Measurements from ENCODE around the gene LRRC23.
A peak's percentile ranks its signal among the peaks of the same experiment; 100 is the strongest.
"Not testable (repeated sequence)": the region's sequence is repeated elsewhere in the genome, so short reads cannot be mapped to it uniquely, and the experiment has no call there.

The LRRC23 gene

DNA sequence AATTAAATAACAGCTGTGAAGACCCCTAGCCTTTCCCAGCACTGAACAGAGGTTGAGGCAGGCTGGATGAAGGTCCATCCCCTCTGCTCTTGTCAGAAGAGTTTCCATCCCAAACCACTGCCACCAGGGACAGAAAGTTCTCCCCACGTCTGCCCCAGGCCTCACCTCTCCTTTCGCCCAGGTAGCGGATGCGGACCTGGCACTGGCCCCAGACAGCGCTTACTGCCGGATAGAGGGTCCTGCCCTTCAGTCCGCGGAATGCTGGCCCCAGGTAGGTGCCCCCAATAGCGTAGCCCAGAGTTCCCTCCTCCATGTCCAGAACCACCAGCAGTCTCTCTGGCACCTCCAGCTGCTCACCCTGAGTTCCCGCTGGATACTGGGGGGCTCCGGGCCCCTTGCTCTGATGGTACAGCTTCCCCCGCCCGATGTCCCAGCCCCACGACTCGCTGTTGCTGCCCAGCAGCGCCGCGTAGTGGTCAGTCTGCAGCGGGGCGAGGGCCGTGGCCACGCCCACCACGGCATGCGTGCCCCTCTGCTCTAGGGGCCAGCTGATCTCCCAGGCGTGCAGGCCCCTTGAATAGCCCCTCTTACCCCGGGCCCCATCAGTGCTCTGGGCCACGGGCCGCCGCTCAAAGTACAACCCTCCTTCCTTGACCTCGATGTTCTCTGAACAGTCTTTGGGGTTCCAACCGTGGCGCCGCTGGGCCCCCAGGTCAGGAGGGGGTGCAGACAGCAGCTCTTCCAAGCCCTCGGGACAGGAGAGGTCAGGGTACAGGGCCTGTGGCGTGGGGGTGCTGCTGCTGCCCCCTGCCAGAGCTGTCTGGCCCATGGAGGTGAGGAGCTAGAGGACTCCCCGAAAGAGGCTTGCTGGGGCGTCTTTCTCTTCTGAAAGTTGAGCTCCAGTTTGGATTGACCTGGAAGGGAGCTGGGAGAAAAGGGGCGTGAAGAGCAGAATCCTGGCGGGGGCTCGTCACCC is 32.3 kb upstream of the LRRC23 start:
- DNase-seq (ENCODE audit: low read depth in 1 of 2, low spot score in 1 of 2), result peak; percentile 77 to 81

DNA sequence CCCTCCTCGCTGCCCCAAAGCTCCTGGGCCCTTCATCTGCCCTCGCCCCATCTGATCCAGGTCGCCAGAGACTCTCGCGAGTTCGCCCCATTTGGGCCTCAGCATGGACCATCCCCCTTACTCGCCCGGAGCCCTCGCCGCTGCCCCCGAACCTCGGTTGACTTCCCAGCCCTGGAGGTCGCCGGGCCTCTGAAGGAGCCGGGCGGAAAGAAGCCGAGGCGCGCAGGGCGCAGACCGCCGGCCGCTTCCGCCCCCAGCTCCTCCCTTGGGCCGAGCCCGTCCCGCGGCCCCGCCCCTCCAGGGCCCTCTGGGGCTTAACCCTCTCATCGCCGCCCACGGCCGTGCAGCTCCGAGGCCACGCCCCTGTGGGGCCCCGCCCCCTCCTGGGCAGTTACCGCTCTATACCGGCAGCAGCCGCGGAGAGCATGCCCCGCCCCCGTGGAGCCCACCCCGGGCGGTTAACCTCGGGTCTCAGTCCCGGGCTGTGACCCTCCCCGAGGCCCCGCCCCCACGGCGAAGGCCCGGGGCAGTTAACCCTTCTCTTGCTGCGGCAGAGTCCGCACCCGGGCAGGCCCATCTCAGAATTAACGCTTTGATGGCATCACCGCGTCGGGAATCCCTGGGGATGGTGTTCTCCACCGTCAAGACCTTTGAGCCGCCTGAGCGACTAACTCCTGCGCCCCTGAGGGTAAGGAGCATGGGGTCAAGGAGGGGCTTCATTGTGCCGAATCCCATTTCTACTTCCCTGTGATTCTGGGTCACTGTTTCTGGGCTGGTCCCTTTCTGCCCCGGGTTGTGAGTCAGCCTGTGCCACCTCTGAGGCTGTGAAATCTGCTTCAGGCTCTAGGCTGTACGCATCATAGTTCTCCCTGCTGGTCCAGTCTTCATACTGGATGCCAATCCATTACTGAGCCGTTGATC is 31.3 kb upstream of the LRRC23 start, which contains the start of gene SPSB2:
SPSB2 (minus strand) TSS at position 210 of the 921 bp plus-strand sequence. CDS start 402 bp downstream, outside the sequence.
- DNase-seq (ENCODE audit: low read depth in 1 of 2, low spot score in 1 of 2), result peak; percentile 98 to 100

DNA sequence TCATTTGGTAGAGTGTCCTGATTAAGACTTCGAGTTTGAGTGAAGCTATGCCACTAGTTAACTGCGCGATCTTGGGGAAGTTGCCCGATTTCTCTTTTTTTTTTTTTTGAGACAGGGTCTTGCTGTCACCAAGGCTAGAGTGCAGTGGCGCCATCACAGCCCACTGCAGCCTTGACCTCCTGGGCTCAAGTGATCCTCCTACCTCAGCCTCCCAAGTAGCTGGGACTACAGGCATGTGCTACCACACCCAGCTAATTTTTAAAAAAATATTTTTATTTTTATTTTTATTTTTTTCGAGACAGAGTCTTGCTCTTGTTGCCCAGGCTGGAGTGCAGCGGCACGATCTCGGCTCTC is 30.6 kb upstream of the LRRC23 start:
- not testable (repeated sequence) for DNase-seq (ENCODE audit: low read depth in 1 of 2, low spot score in 1 of 2)

DNA sequence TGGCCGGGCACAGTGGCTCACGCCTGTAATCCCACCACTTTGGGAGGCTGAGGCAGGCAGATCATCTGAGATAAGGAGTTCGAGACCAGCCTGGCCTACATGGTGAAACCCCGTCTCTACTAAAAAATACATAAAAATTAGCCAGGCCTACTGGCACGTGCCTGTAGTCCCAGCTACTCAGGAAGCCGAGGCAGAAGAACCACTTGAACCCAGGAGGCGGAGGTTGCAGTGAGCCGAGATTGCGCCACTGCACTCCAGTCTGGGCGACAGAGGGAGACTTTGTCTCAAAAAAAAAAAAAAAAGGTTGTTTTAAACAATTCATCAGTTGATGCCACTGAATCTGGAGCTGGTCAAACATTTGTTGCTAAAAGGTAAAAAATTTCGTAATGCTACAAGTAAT is 24.8 kb upstream of the LRRC23 start:
- DNase-seq (ENCODE audit: low read depth in 1 of 2, low spot score in 1 of 2), result not testable (repeated sequence)

DNA sequence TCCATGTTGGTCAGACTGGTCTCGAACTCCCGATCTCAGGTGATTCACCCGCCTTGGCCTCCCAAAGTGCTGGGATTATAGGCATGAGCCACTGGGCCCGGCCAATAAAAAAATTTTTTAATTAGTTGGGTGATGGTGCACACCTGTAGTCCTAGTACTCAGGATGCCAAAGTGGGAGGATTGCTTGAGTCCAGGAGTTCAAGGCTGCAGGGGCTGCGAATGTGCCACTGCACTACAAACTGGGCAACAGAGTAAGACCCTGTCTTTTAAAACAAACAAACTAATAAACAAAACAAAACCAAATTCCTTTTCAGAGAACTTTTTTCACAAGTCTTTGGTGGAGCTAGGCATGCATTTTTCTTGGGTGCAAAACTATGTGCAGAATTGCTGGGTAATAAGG is 21.4 kb upstream of the LRRC23 start:
- no peak for DNase-seq (ENCODE audit: low read depth in 1 of 2, low spot score in 1 of 2)

DNA sequence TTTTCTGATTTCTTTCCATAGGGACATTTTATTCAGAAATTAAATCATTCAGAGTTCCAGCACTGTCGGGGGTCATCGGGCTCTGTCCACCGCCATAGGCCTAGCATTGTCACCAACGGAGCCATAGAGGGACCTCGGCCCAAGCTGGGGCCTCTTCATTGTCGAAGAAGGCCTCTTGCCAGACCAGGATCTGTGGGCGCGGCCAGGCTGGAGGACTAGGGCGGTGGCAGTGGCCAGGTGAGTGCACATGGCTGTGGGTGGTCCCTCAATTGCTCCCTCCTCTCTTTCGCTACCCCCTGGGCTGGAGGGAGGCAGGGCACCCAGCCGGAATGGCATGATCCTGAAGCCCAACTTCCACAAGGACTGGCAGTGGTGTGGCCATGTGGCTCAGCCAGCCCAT is 20.9 kb upstream of the LRRC23 start:
- DNase-seq (ENCODE audit: low read depth in 1 of 2, low spot score in 1 of 2), result no peak

DNA sequence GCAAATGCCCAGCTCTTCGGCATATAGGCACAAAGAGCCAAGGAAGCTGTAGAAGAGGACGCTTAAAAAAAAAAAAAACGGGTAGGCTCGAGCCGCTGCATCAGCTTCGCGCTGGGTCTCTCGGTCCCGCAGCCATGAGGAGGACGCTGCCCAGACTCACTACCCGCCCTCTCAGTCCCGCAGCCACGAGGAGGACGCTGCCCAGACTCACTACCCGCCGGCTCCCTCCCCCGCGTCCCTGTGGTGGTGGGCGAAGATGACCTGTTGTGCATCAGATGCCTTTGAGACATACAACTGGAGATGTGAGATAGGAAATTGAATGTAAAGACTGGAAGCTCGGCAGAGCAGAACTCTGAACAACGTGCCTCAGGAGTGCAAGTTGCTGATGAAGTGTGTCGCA is 20.1 kb upstream of the LRRC23 start:
- no peak for DNase-seq (ENCODE audit: low read depth in 1 of 2, low spot score in 1 of 2)

DNA sequence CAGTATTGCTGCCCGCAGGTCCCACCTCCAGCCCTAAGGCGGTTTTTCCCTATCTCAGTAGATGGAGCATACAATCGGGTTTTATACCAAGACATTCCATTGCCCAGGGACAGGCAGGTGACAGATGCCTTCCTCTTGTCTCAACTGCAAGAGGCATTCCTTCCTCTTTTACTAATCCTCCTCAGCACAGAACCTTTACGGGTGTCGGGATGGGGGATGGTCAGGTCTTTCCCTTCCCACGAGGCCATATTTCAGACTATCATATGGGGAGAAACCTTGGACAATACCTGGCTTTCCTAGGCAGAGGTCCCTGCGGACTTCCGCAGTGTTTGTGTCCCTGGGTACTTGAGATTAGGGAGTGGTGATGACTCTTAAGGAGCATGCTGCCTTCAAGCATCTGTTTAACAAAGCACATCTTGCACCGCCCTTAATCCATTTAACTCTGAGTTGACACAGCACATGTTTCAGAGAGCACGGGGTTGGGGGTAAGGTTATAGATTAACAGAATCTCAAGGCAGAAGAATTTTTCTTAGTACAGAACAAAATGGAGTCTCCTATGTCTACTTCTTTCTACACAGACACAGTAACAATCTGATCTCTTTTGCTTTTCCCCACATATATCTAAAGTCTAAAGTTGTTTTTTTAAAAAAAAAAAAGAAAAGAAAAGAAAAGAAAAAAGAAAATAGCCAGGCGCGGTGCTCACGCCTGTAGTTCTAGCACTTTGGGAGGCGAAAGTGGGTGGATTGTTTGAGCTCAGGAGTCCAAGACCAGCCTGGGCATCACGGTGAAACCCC is 18.2 kb upstream of the LRRC23 start:
- DNase-seq (ENCODE audit: low read depth in 1 of 2, low spot score in 1 of 2), result not testable (repeated sequence)

DNA sequence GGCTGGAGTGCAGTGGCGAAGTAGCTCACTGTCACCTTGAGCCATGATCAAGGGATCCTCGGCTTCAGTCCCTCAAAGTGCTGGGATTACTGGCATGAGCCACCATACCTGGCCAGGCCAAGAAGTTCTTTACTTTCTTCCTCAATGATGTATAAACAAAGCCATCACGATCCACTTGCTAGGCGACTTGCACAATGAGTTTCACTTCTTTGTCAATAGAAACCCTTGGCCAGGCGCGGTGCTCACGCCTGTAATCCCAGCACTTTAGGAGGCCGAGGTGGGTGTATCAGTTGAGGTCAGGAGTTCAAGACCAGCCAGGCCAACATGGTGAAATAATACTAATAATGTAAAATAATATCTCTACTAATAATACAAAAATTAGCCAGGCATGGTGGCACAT is 17.2 kb upstream of the LRRC23 start:
- no peak for DNase-seq (ENCODE audit: low read depth in 1 of 2, low spot score in 1 of 2)

DNA sequence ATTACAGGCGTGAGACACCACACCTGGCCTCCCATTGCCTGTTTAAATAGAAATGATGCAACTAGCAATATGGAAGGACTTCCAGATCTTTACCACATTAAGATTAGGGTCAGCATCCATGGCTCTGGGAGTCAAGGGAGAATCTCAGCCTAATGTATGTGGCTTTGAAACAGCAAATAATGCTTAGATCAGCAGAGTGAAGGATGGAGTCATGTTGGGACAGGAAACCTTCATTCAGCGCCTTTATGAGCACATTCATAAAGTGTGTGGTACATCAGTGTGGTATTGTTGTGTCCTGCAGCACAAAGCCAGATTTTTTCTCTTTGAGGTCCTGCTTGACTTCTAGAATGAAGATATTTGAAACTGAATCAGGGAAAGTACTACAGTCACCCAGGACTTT is 16.3 kb upstream of the LRRC23 start:
- no peak for DNase-seq (ENCODE audit: low read depth in 1 of 2, low spot score in 1 of 2)

DNA sequence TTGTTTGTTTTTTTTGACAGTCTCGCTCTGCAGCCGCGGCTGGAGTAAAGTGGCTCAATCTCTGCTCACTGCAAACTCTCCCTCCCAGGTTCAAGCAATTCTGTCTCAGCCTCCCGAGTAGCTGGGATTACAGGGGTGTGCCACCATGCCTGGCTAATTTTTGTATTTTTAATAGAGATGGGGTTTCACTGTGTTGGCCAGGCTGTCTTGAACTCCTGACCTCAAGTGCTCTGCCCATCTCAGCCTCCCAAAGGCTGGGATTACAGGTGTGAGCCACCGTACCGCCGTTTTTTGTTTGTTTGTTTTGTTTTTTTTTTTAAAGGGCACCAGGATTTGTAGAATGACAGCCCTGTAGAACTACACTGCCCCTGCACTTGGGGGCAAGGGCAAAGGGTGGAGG is 15.8 kb upstream of the LRRC23 start:
- not testable (repeated sequence) for DNase-seq (ENCODE audit: low read depth in 1 of 2, low spot score in 1 of 2)

DNA sequence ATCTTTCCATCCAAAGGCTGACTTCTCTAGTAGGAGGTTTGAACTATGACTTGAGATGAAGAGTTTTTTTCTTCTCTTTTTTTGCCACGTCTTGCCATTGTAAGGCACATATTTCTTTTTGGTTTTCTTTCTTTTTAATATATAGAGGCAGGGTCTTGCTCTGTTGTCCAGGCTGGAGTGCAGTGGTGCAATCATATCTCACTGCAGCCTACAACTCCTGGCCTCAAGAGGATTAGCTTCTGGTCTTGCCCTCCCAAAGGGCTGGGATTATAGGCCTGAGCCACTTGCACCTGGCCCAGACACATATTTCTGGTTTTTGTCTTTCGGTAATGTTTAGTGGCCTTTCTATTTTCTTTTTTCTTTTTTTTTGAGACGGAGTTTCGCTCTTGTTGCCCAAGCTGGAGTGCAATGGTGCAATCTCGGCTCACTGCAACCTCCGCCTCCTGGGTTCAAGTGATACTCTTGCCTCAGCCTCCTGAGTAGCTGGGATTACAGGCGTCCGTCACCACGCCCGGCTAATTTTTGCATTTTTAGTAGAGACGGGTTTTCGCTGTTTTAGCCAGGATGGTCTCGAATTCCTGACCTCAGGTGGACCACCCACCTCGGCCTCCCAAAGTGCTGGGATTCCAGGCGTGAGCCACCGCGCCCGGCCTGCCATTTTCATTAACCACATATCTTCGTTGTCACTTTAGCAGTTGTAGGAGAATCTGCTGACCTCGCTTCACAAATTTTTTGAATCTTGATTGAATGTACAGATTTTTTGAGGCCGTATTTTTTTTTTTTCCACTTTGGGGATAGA is 14.6 kb upstream of the LRRC23 start:
- not testable (repeated sequence) for DNase-seq (ENCODE audit: low read depth in 1 of 2, low spot score in 1 of 2)

DNA sequence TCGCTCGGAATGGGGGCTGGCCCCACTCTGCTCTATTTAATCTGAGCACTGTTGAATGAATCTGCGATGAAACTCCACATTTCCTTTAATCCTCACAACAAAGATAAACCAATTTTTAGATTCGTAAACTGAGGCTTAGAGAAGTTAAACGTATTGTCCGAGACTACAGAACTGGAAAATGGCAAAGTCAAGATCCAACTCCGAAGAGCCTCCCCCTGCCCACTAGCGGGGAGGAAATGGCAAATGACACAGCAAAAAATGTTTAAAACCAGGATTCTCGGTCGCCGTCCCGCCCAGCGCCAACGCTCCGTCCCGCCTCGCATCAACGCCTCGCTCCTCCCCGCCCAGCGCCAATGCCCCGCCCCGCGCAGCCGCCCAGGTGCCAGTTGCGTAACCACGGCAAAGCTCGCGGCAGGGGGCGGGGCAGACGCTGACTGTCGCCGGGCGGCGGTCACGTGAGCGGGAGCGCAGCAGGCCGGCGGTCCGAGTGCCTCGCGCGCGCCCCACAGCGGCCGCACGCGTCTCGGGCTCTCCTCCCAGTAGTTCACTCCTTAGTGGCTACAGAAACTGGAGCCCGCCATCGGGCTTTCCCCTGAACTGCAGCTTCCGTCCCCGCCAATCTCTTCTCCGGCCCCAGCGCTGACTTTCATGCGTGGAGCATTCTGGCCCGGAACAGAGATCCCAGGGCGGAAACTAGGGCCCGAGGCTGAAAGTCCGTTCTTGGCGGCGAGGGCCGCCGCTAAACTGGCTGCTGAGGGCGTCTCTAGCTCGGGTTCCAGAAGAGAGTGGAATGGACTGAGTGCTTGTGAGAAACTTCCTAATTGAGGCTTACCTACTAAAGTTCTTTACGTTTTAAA is 13.6 kb upstream of the LRRC23 start:
- DNase-seq (ENCODE audit: low read depth in 1 of 2, low spot score in 1 of 2), result peak; percentile 99

DNA sequence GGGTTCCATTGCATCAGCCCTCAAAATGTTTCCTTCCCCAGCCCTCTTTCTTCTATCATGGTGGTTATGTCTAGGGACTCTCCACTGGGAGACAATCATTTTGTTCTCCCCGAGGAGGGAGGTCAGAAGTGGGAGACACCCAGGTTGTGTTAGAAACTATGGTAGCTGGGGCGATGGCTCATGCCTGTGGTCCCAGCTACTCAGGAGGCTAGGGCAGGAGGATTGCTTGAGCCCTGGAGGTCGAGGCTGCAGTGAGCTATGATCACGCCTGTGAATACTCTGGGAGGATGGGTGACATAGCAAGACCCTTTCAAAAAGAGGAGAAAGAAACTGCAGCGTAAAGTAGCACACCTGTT is 13.0 kb upstream of the LRRC23 start:
- no peak for DNase-seq (ENCODE audit: low read depth in 1 of 2, low spot score in 1 of 2)

DNA sequence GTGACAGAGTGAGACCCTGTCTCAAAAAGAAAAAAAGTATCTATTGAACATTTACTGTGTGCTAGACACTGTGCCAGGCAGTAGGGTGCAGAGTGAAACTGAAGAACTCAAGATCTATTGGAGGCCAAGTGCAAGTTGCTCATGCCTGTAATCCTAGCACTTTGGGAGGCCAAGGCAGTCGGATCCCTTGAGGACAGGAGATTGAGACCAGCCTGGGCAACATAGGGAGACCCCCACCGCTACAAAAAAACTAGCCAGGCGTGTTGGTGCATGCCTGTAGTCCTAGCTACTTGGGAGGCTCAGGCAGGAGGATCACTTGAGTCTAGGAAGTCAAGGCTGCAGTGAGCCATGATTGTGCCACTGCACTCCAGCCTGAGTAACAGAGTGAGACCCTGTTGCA is 11.9 kb upstream of the LRRC23 start:
- DNase-seq (ENCODE audit: low read depth in 1 of 2, low spot score in 1 of 2), result not testable (repeated sequence)

DNA sequence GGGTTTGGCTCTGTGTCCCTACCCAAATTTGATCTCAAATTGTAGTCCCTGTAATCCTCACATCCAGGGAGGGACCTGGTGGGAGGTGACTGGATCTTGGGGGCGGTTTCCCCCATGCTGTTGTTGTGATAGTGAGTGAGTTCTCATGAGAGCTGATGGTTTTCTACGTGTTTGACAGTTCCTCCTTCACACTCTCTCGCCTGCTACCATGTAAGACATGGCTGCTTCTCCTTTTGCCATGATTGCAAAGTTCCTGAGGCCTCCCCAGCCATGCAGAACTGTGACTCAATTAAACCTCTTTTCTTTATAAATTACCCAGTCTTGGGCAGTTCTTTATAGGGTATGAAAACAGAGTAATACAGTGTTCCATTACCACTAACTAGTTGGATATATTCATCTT is 10.3 kb upstream of the LRRC23 start:
- no peak for DNase-seq (ENCODE audit: low read depth in 1 of 2, low spot score in 1 of 2)

DNA sequence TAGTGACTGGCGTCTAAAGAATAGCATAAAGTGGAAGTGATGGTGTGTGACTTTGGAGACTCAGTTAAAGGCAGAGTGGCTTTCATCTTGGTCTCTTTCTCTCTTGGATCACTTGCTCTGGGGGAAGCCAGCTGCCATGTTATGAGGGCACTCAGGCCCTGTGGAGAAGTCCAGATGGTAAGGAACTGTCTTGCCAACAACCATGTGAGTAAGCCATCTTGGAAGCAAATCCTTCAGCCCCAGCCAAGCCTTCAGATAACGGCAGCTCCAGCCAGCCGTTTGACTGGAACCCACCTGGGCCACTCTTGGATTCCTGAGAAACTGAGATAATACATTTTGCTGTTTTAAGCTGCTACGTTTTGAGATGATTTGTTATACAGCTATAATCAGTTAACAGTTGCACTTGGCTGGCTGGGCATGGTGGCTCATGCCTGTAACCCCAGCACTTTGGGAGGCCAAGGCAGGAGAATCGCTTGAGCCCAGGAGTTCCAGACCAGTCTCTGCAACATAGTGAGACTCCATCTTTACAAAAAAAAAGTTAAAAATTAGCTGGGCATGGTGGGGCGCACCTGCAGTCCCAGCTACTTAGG is 7.7 kb upstream of the LRRC23 start:
- DNase-seq (ENCODE audit: low read depth in 1 of 2, low spot score in 1 of 2), result no peak

DNA sequence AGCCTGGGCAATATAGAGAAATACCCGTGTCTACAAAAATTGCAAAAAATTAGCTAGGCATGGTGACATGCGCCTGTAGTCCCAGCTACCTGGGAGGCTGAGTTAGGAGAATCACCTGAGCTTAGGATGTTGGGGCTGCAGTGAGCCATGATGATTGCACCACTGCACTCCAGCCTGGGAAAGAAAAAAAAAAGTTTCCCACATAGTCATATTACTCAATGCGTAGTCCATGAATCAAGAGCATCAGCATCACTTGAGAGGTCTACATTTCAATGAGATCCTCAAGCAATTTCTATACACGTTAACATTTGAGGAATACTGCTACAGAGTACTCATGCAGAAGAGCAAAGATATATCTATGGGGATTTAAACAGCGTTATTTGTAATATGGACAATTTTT is 5.2 kb upstream of the LRRC23 start:
- no peak for DNase-seq (ENCODE audit: low read depth in 1 of 2, low spot score in 1 of 2)
